K562 (cell line): ENCODE results near the gene ERGIC1. TPM values are rescaled to one million over a fixed set of nuclear protein-coding genes. Genes with fewer than 3 reads are reported as not detected.
A peak's percentile ranks its signal among the peaks of the same experiment; 100 is the strongest.

ENCODE experiments used
- BMI1 ChIP-seq: fragments of 150-350 bp; IDR thresholded peaks from 2 replicates; pipeline ENCODE4 v1.6.1; 2014; ENCODE audit warnings: low read length
- CBFA2T3 ChIP-seq: fragments of 450-650 bp; IDR thresholded peaks from 2 replicates; pipeline ENCODE4 v1.6.1; 2017
- CREM ChIP-seq: IDR thresholded peaks from 2 replicates; pipeline ENCODE4 v1.6.1; 2014; ENCODE audit warnings: antibody characterized with exemption, low read depth
- CTBP1 ChIP-seq: fragments of 450-650 bp; IDR thresholded peaks from 2 replicates; pipeline ENCODE4 v1.6.1; 2016; ENCODE audit warnings: borderline replicate concordance
- GABPA ChIP-seq: fragments of 200-800 bp; sonication (Bioruptor generic); conservative IDR thresholded peaks from 2 replicates; pipeline ENCODE4 v1.6.1; 2016; ENCODE audit warnings: low read depth, missing genetic modification characterization, missing compliant biosample characterization
- HDAC3 ChIP-seq: fragments of 450-650 bp; IDR thresholded peaks from 2 replicates; pipeline ENCODE4 v1.6.1; 2018; ENCODE audit warnings: borderline replicate concordance, mild to moderate bottlenecking, moderate library complexity; ENCODE audit not compliant: partially characterized antibody
- KDM1A ChIP-seq, 2 experiments: fragments of 450-650 bp; IDR thresholded peaks; 2 replicates each; pipeline ENCODE4 v1.6.1; 2016; ENCODE audit warnings: mild to moderate bottlenecking in 2 of 2
- MAFG ChIP-seq: fragments of 450-650 bp; conservative IDR thresholded peaks from 2 replicates; pipeline ENCODE4 v1.6.1; 2016; ENCODE audit warnings: missing genetic modification characterization, missing compliant biosample characterization
- MEF2D ChIP-seq: conservative IDR thresholded peaks from 2 replicates; pipeline ENCODE4 v1.6.1; 2016; ENCODE audit warnings: low read depth, missing genetic modification characterization, missing compliant biosample characterization
- PKNOX1 ChIP-seq: fragments of 450-650 bp; IDR thresholded peaks from 2 replicates; pipeline ENCODE4 v1.6.1; 2016
- RCOR1 ChIP-seq, 2 experiments: IDR thresholded peaks; 2 replicates each; pipeline ENCODE4 v1.6.1; 2012; ENCODE audit warnings: low read depth in 2 of 2, low read length in 2 of 2, borderline replicate concordance in 1 of 2, improper control_type of control experiment in 1 of 2
- RNF2 ChIP-seq: sonication (generic); IDR thresholded peaks from 2 replicates; pipeline ENCODE4 v1.6.1; 2016
- TRIM24 ChIP-seq, 2 experiments: fragments of 450-650 bp; IDR thresholded peaks; 2 replicates each; pipeline ENCODE4 v1.6.1; 2016
- polyA plus RNA-seq, 8 experiments: library from polyadenylated mRNA; depleted of rRNA in 4 of 8; stranded (reverse) in 5 of 8; unstranded in 3 of 8; fragments of >200 nt; fragmentation: Nextera tagmentation in 2 of 8; fragmentation: Illumina TruSeq in 1 of 8; extraction: Ambion mirVana in 2 of 8; extraction: Trizol in 1 of 8; gene quantifications; 2 replicates each; pipeline versions ENCODE4 v1.2.1 to v1.2.3, GENCODE V29; 2011 to 2014; ENCODE audit warnings: inconsistent platforms in 1 of 8, missing spikeins in 1 of 8
- total RNA-seq, 7 experiments: library from RNA; depleted of rRNA in 6 of 7; stranded (reverse); fragments of >200 nt in 6 of 7; fragmentation: Illumina TruSeq in 2 of 7; extraction: Trizol in 2 of 7; gene quantifications; 2 replicates each; pipeline versions ENCODE4 v1.2.1 to v1.2.3, GENCODE V29; 2011 to 2021; ENCODE audit warnings: low replicate concordance in 1 of 7
- TF ChIP-seq, protein P1 (sequence below), 2 experiments: IDR thresholded peaks in 1 of 2; conservative IDR thresholded peaks in 1 of 2; 2 replicates each; pipeline ENCODE4 v1.6.1; 2016; ENCODE audit warnings: low read depth in 2 of 2, mild to moderate bottlenecking in 1 of 2, missing compliant biosample characterization in 1 of 2, missing genetic modification characterization in 1 of 2, moderate library complexity in 1 of 2
- TF ChIP-seq, protein P2 (sequence below), 2 experiments: fragments of 450-650 bp in 1 of 2; sonication (generic) in 1 of 2; formaldehyde crosslinking in 1 of 2; IDR thresholded peaks in 1 of 2; conservative IDR thresholded peaks in 1 of 2; 2 replicates each; pipeline versions ENCODE4 v1.6.1 to v1.8.1; 2016 to 2023; ENCODE audit warnings: mild to moderate bottlenecking in 2 of 2, moderate library complexity in 2 of 2, inconsistent platforms in 1 of 2, missing genetic modification reagents in 1 of 2
- TF ChIP-seq, protein P3 (sequence below), 2 experiments: fragments of 450-650 bp; conservative IDR thresholded peaks; 2 replicates each; pipeline ENCODE4 v1.6.1; 2017; ENCODE audit warnings: mild to moderate bottlenecking in 2 of 2, moderate library complexity in 2 of 2
- TF ChIP-seq, protein P4 (sequence below): sonication (generic); formaldehyde crosslinking; IDR thresholded peaks from 2 replicates; pipeline ENCODE4 v1.8.0; 2022; ENCODE audit warnings: missing genetic modification reagents, mild to moderate bottlenecking, borderline replicate concordance

The ERGIC1 gene
- total and polyA plus RNA-seq, 9 of the 15 experiments (the other 6 are each of a cell fraction or from before 2014, with no cell fraction given) = 5.5 to 68.4 (median 36.4) TPM

GRCh38 chr5:172868436-172868923, 34.4 kb downstream of the ERGIC1 start (continued):
- TF ChIP-seq, protein P1, sequence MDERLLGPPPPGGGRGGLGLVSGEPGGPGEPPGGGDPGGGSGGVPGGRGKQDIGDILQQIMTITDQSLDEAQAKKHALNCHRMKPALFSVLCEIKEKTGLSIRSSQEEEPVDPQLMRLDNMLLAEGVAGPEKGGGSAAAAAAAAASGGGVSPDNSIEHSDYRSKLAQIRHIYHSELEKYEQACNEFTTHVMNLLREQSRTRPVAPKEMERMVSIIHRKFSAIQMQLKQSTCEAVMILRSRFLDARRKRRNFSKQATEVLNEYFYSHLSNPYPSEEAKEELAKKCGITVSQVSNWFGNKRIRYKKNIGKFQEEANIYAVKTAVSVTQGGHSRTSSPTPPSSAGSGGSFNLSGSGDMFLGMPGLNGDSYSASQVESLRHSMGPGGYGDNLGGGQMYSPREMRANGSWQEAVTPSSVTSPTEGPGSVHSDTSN (CRISPR knock-in tag; IDR thresholded peaks at IDR 0.05; ENCODE audit: low read depth) = 0 out of 2 replicates have a peak, but pooled peaks have one; percentile 14
- TF ChIP-seq, protein P1 (tag; conservative IDR thresholded peaks at IDR 0.05; ENCODE audit: low read depth) = peak; percentile 95
- TF ChIP-seq, protein P2, sequence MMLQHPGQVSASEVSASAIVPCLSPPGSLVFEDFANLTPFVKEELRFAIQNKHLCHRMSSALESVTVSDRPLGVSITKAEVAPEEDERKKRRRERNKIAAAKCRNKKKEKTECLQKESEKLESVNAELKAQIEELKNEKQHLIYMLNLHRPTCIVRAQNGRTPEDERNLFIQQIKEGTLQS (IDR thresholded peaks at IDR 0.05) = peak; percentile 79
- TF ChIP-seq, protein P2 (CRISPR knock-in tag; conservative IDR thresholded peaks at IDR 0.05) = no peak
- peak in 1 of 2 experiments; percentile 85; a peak in 2 of 4 replicates for TF ChIP-seq RCOR1 (IDR thresholded peaks at IDR 0.05; ENCODE audit: borderline replicate concordance in 1 of 2, low read depth in 2 of 2, low read length in 2 of 2)
- TF ChIP-seq, protein P3, sequence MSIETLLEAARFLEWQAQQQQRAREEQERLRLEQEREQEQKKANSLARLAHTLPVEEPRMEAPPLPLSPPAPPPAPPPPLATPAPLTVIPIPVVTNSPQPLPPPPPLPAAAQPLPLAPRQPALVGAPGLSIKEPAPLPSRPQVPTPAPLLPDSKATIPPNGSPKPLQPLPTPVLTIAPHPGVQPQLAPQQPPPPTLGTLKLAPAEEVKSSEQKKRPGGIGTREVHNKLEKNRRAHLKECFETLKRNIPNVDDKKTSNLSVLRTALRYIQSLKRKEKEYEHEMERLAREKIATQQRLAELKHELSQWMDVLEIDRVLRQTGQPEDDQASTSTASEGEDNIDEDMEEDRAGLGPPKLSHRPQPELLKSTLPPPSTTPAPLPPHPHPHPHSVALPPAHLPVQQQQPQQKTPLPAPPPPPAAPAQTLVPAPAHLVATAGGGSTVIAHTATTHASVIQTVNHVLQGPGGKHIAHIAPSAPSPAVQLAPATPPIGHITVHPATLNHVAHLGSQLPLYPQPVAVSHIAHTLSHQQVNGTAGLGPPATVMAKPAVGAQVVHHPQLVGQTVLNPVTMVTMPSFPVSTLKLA (conservative IDR thresholded peaks at IDR 0.05) = peak in 1 of 2 experiments; percentile 59; a peak in 1 of 4 replicates
- TF ChIP-seq CBFA2T3 = peak; percentile 74
- no peak for TF ChIP-seq BMI1
- peak; percentile 40 for TF ChIP-seq GABPA (tag)
- peak; percentile 85 for TF ChIP-seq MAFG (tag)
- TF ChIP-seq, protein P4, sequence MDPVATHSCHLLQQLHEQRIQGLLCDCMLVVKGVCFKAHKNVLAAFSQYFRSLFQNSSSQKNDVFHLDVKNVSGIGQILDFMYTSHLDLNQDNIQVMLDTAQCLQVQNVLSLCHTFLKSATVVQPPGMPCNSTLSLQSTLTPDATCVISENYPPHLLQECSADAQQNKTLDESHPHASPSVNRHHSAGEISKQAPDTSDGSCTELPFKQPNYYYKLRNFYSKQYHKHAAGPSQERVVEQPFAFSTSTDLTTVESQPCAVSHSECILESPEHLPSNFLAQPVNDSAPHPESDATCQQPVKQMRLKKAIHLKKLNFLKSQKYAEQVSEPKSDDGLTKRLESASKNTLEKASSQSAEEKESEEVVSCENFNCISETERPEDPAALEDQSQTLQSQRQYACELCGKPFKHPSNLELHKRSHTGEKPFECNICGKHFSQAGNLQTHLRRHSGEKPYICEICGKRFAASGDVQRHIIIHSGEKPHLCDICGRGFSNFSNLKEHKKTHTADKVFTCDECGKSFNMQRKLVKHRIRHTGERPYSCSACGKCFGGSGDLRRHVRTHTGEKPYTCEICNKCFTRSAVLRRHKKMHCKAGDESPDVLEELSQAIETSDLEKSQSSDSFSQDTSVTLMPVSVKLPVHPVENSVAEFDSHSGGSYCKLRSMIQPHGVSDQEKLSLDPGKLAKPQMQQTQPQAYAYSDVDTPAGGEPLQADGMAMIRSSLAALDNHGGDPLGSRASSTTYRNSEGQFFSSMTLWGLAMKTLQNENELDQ (CRISPR knock-in tag) = no peak
- peak in 1 of 2 experiments; percentile 44; a peak in 1 of 4 replicates for TF ChIP-seq TRIM24 (IDR thresholded peaks at IDR 0.05)
- TF ChIP-seq PKNOX1 = peak; percentile 90
- TF ChIP-seq CREM = peak; percentile 48
- TF ChIP-seq RNF2 = peak; percentile 63; the same call in 1 of the 2 replicates
- peak; percentile 55 for TF ChIP-seq HDAC3
- peak; percentile 93 to 94 for TF ChIP-seq KDM1A (IDR thresholded peaks at IDR 0.05)
- peak; percentile 75 for TF ChIP-seq CTBP1
- 0 out of 2 replicates have a peak, but pooled peaks have one; percentile 47 for TF ChIP-seq MEF2D (tag)
